Neural cell (in vitro differentiated cells): ENCODE results near the gene DCANP1. TPM values are rescaled to one million over a fixed set of nuclear protein-coding genes. Genes with fewer than 3 reads are reported as not detected.

Experiments
- H2AFZ ChIP-seq: fragments of 200-600, 300-800 bp; sonication (generic), shearing (Covaris generic); 2 replicates; pipeline ENCODE4 v1.6.0; 2014; ENCODE audit warnings: low read depth, mild to moderate bottlenecking, antibody characterized with exemption, low read length, moderate library complexity
- H3F3A ChIP-seq: fragments of 200-600 bp; shearing (Covaris generic); 2 replicates; pipeline ENCODE4 v1.6.1; 2016; ENCODE audit warnings: mild to moderate bottlenecking, moderate library complexity, mixed read lengths, antibody characterized with exemption, low read length; ENCODE audit not compliant: insufficient read depth, poor library complexity, severe bottlenecking
- H3K27ac ChIP-seq: fragments of 200-600, 300-800 bp; sonication (generic), shearing (Covaris generic); 2 replicates; pipeline ENCODE4 v1.5.1; 2014; ENCODE audit warnings: mild to moderate bottlenecking, low read length, moderate library complexity
- H3K27me3 ChIP-seq: fragments of 300-800, 200-600 bp; sonication (generic), shearing (Covaris generic); 2 replicates; pipeline ENCODE4 v1.6.0; 2014; ENCODE audit warnings: mild to moderate bottlenecking, low read depth, low read length, moderate library complexity; ENCODE audit not compliant: insufficient read depth
- H3K36me3 ChIP-seq: fragments of 300-800, 200-600 bp; sonication (generic), shearing (Covaris generic); 2 replicates; pipeline ENCODE4 v1.5.1; 2014; ENCODE audit warnings: mild to moderate bottlenecking, antibody characterized with exemption, low read length, moderate library complexity; ENCODE audit not compliant: insufficient read depth
- H3K4me2 ChIP-seq: fragments of 300-800, 200-600 bp; sonication (generic), shearing (Covaris generic); 2 replicates; pipeline ENCODE4 v1.6.0; 2014; ENCODE audit warnings: mild to moderate bottlenecking, low read length
- H3K4me3 ChIP-seq: fragments of 300-800, 200-600 bp; sonication (generic), shearing (Covaris generic); 2 replicates; pipeline ENCODE4 v1.5.1; 2014; ENCODE audit warnings: mild to moderate bottlenecking, low read length, moderate library complexity
- H3K79me2 ChIP-seq: fragments of 200-600 bp; shearing (Covaris generic); replicated peaks from 2 replicates; pipeline ENCODE4 v1.6.0; 2014; ENCODE audit warnings: mild to moderate bottlenecking, low read length, moderate library complexity; ENCODE audit not compliant: insufficient read depth
- H3K9ac ChIP-seq: fragments of 300-800, 200-600 bp; sonication (generic), shearing (Covaris generic); 2 replicates; pipeline ENCODE4 v1.6.1; 2016; ENCODE audit warnings: mild to moderate bottlenecking, low read length, mixed read lengths
- H3K9me2 ChIP-seq: fragments of 200-600 bp; shearing (Covaris generic); 2 replicates; pipeline ENCODE4 v1.6.1; 2016; ENCODE audit warnings: mild to moderate bottlenecking, low read length, mixed read lengths; ENCODE audit not compliant: insufficient read depth
- H3K9me3 ChIP-seq: fragments of 200-600, 300-800 bp; sonication (generic), shearing (Covaris generic); 2 replicates; pipeline ENCODE4 v1.6.1; 2016; ENCODE audit warnings: mild to moderate bottlenecking, mixed run types, low read length, moderate library complexity, mixed read lengths
- H4K20me1 ChIP-seq: fragments of 200-600 bp; shearing (Covaris generic); 2 replicates; pipeline ENCODE4 v1.6.1; 2016; ENCODE audit warnings: mild to moderate bottlenecking, mixed run types; ENCODE audit not compliant: insufficient read depth
- EP300 ChIP-seq: fragments of 450-650 bp; conservative IDR thresholded peaks from 2 replicates; pipeline ENCODE4 v1.6.1; 2014; ENCODE audit warnings: antibody characterized with exemption, mild to moderate bottlenecking, moderate library complexity; ENCODE audit not compliant: poor library complexity, severe bottlenecking
- EZH2 ChIP-seq: fragments of 200-600, 300-800 bp; shearing (Covaris generic), sonication (generic); IDR thresholded peaks from 2 replicates; pipeline ENCODE4 v1.6.1; 2014; ENCODE audit warnings: antibody characterized with exemption, low read length, borderline replicate concordance, mild to moderate bottlenecking; ENCODE audit not compliant: insufficient read depth, poor library complexity, severe bottlenecking
- POLR2AphosphoS5 ChIP-seq: IDR thresholded peaks from 2 replicates; pipeline ENCODE4 v1.6.1; 2012
- RAD21 ChIP-seq: fragments of 450-650 bp; conservative IDR thresholded peaks from 2 replicates; pipeline ENCODE4 v1.6.1; 2014; ENCODE audit warnings: antibody characterized with exemption, mild to moderate bottlenecking, moderate library complexity
- TAF1 ChIP-seq: IDR thresholded peaks from 2 replicates; pipeline ENCODE4 v1.6.1; 2012; ENCODE audit warnings: low read depth
- polyA plus RNA-seq: library from polyadenylated mRNA; depleted of rRNA; stranded (reverse); fragments of >200 nt; gene quantifications from 2 replicates; pipeline ENCODE4 v1.2.3, GENCODE V29; 2014
- TF ChIP-seq, protein P1 (sequence below): IDR thresholded peaks from 2 replicates; pipeline ENCODE4 v1.6.1; 2012; ENCODE audit warnings: borderline replicate concordance
- TF ChIP-seq, protein P2 (sequence below): fragments of 450-650 bp; IDR thresholded peaks from 2 replicates; pipeline ENCODE4 v1.5.1; 2014; ENCODE audit warnings: antibody characterized with exemption, mild to moderate bottlenecking, moderate library complexity; ENCODE audit not compliant: poor library complexity, severe bottlenecking

The DCANP1 gene
- polyA plus RNA-seq, 1 donor from 2014 or later: not detected

DNA sequence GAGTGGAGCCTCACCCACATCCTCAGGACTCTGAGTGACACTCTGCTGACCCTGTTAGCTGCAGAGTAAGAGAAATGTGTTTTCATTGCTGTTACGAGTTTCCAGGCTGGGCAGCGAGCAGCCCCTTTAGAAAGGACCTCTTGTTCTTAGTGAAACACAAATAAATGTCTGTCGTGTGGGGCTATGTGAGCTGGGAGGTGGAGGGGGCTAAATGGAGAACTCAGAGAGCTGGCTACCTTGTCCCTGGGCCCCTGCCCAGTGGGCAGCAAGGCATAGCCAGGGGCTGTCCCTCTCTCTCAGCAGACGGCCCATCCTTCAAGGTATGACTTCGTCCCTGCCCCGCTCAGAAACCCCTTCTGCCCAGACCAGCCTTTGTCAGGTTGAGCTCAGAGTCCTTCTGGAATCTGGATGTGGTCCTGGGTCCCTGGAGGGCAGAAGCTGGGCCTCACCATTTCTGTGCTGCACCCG, 10.2 kb downstream of the DCANP1 start:
- H2AFZ ChIP-seq: no peak overlapping the region
- H3K79me2 ChIP-seq: no peaks in the 10 kb centered on the region
- no peak overlapping the region for H3K4me2 ChIP-seq
- no peaks in the 10 kb centered on the region for H4K20me1 ChIP-seq
- H3K27ac ChIP-seq: no peak overlapping the region
- no peak overlapping the region for H3K9ac ChIP-seq
- H3K4me3 ChIP-seq: no peak overlapping the region
- TF ChIP-seq, protein P1, sequence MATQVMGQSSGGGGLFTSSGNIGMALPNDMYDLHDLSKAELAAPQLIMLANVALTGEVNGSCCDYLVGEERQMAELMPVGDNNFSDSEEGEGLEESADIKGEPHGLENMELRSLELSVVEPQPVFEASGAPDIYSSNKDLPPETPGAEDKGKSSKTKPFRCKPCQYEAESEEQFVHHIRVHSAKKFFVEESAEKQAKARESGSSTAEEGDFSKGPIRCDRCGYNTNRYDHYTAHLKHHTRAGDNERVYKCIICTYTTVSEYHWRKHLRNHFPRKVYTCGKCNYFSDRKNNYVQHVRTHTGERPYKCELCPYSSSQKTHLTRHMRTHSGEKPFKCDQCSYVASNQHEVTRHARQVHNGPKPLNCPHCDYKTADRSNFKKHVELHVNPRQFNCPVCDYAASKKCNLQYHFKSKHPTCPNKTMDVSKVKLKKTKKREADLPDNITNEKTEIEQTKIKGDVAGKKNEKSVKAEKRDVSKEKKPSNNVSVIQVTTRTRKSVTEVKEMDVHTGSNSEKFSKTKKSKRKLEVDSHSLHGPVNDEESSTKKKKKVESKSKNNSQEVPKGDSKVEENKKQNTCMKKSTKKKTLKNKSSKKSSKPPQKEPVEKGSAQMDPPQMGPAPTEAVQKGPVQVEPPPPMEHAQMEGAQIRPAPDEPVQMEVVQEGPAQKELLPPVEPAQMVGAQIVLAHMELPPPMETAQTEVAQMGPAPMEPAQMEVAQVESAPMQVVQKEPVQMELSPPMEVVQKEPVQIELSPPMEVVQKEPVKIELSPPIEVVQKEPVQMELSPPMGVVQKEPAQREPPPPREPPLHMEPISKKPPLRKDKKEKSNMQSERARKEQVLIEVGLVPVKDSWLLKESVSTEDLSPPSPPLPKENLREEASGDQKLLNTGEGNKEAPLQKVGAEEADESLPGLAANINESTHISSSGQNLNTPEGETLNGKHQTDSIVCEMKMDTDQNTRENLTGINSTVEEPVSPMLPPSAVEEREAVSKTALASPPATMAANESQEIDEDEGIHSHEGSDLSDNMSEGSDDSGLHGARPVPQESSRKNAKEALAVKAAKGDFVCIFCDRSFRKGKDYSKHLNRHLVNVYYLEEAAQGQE: no peak
- TF ChIP-seq RAD21: no peak
- TF ChIP-seq TAF1: no peak
- no peak for TF ChIP-seq POLR2AphosphoS5
- TF ChIP-seq, protein P2, sequence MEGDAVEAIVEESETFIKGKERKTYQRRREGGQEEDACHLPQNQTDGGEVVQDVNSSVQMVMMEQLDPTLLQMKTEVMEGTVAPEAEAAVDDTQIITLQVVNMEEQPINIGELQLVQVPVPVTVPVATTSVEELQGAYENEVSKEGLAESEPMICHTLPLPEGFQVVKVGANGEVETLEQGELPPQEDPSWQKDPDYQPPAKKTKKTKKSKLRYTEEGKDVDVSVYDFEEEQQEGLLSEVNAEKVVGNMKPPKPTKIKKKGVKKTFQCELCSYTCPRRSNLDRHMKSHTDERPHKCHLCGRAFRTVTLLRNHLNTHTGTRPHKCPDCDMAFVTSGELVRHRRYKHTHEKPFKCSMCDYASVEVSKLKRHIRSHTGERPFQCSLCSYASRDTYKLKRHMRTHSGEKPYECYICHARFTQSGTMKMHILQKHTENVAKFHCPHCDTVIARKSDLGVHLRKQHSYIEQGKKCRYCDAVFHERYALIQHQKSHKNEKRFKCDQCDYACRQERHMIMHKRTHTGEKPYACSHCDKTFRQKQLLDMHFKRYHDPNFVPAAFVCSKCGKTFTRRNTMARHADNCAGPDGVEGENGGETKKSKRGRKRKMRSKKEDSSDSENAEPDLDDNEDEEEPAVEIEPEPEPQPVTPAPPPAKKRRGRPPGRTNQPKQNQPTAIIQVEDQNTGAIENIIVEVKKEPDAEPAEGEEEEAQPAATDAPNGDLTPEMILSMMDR: no peak
- H3K27me3 ChIP-seq: no peaks in the 10 kb centered on the region
- H3F3A ChIP-seq: no peaks in the 10 kb centered on the region
- no peaks in the 10 kb centered on the region for H3K9me3 ChIP-seq
- H3K36me3 ChIP-seq: no peaks in the 10 kb centered on the region
- H3K9me2 ChIP-seq: no peaks in the 10 kb centered on the region

DNA sequence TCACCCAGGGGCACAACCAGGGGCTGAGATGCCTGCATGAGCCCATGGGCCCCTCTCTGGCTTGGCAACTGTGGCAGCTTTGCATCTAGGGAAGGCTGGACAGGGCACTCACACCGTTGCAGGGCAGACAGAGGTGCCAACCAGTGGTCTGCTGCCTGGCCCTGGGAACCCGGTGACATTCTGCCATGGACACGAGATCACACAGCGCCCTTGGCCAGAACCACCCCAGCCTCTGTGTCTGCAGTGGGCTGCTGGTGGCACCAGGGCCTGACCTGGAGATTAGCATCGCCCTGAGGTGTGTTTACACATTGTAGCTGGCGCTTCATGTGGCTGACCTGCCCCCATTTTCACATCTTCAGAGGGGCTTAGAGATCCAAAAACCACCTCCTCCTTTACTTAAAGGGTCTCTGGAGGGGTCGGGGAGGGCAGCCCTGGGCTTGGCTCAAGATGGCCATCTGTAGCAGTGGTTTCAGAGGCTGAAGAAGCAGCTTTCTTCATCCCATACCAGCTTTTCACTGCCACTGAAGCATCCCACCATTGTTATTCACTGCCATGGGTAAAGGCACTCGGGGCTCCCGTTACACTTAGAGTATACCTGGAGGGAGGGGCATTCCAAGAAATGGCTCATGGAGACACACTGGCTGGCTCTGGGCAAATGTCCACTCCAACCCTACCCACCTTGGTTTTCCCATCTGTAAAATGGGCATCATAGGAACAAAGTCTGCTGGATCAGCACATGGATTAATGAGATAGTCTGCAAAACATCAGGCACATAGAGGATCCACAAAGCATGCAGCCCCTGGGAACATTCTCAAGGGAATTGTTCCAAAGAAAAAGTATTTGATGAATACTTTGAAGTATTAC, 11.4 kb downstream of the DCANP1 start:
- Histone ChIP-seq H3K79me2 (no peaks in the 10 kb centered on the region), H3K9me3 (no peaks in the 10 kb centered on the region), H3K4me3 (no peak overlapping the region), H3F3A (no peaks in the 10 kb centered on the region), H3K9ac (no peak overlapping the region), H3K9me2 (no peaks in the 10 kb centered on the region), H3K4me2 (no peak overlapping the region), H2AFZ (no peak overlapping the region), H4K20me1 (no peaks in the 10 kb centered on the region), H3K27me3 (no peaks in the 10 kb centered on the region), H3K27ac (no peak overlapping the region), H3K36me3 (no peaks in the 10 kb centered on the region)
- TF ChIP-seq EP300: no peak
- TF ChIP-seq EZH2: no peak
